Activated CD4-positive, alpha-beta T cell treated with anti-CD3 and anti-CD28 coated beads for 24 hours (primary cell): ENCODE results near the gene DMWD.

ENCODE experiments used
- DNase-seq, 2 donors: peaks; one replicate each; pipeline ENCODE4 v3.0.0-alpha.2; 2020; ENCODE audit warnings: low read depth in 2 of 2

Gene DMWD

DNA sequence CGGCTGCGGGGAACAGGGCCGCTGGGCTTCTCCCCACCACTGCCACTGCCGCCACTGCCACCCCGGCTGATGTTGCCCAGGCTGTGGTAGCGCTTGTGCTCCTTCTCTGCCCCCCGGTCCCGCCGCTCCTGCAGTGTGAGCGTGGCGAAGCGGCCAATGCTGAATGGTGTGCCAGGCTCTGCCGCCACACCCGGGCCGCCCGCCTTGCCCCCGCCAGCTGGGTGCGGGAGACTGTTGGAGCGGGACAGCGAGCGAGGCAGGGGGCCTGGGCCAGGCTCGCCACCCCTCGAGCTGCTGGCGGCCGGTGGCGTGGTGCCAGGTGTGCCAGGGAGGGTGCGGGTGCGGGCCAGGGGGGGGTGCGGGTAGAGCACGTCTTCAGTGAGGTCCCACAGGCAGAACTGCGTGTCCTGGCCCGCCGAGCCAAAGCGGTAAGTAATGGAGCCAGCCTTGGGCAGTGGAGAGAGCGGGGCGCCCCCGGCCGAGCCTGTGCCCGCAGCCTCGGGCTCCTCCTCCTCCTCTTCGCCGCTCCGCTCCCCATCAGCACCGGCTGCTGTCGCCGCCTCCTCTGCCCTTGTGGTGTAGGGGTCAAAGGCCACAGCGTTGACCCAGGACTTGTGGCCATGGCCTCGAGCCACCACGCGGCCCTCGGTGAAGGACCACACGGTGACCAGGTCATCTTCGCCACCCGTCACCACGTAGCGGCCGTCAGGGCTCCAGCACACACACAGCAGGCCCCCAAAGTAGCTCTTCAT is 6.7 kb downstream of the DMWD start:
- DNase-seq = no peak

DNA sequence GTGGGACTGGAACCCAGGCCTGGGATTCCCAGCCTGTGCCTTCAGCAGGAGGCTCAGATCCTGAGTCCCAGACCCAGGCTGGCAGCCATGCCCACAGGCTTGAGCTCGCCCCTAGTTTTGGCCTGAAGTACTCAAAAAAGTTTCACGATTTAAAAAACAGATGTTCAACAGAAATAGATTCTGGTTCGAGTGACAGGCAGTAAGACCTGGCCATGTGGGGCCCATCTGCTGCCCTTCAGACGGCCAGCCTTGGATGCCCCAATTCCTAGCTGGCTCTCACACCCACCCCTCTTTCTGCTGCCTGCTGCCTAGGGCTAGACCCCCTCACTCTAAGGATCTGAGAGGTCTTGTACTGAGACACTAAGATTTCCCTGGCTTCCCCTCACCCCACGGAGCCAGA is 7.5 kb downstream of the DMWD start:
- DNase-seq = no peak

DNA sequence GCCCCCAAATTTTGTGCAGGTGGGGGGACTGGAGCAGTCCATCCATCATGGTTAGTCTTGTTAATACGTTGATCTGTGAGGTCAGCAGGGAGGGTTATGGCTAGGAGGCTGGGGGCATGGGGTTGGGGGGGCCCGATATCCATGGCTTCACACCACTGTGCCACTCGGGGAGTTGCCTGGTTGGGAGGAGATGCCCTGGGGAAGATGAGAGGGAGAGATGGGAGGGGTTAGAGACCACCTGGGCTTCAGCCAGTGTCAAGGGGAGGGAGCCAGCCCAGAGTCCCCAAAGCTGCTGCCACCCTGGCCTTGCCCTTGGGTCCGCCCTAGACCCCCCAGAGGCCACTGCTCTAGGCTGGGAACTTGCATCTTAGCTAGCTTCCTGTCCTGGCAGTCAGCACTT is 8.5 kb downstream of the DMWD start:
- no peak for DNase-seq

DNA sequence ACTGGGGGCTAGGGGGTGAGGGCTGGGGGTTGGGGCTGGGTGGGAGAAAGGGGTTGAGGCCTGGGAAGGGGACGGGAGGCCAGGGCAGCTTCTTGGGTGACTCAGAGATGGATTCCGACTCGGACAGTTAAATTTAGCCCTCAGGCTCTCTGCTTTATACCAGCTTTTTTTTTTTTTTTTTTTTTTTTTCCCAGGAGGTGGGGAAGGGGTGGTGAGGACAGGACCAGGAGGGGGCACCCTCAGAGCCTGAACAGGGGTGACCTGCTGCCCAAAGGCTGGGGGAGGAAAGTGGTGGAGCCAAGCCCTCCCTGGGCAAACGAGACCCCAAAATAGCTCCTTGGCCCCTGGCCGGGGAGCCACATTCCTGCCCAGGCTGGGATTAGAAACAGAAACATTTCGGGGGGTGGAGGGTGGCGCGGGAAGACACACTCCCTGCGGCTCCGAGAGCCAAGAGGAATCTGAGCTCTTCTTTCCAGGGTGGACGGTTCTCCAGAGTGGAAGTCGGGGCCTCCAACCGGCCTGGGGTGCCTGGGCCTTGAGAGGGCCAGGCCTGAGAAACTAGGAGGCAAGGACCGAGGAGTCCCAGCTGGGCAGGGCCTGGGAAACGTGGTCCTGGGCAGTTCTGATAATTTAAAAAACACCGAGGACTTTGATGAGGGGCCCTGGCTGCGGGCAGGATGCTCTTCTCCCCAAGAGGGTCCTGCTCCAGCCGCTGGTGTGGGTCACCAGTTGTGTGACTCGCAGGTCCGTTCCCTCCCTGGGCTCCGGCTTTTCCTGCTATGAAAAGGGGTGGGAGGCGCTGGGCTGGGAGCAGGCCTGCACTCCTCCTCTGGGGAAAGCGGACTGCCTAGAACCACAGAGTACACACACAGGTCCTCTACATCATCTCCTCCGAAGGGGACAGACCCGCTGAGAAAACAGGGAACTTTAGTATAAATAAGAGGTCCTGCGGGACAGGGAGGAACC is 9.5 kb downstream of the DMWD start:
- DNase-seq = no peak

DNA sequence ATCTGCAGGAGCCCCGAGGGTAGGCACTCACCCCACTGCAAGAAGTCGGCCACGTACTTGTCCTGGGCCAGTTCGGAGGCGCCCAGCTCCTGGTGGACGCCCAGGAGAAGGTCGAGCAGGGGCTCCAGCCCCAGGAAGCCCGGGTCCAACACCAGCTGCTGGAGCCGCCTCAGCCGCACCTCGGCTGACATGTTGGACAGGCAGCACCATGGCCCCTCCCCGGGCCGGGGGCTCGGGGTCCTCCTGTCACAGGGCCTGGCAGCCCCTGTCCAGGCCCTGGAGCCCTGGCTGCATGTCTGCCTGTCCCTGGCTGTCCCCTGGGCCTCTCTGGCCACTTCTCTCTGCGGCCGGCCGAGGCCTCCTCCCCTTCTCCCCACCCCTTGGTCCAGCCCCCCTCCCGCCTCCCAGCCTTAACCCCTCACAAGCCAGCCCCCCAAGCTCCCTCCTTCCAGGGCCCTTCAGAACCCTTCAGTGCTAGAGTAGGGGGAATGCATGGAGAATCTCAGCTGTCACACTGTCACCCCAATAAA is 10.4 kb downstream of the DMWD start, which contains the start of gene DMPK:
Gene DMPK (minus strand): TSS at position 329 of the 530 bp plus-strand sequence. CDS start 138 bp downstream, at position 191.
- DNase-seq = no peak

DNA sequence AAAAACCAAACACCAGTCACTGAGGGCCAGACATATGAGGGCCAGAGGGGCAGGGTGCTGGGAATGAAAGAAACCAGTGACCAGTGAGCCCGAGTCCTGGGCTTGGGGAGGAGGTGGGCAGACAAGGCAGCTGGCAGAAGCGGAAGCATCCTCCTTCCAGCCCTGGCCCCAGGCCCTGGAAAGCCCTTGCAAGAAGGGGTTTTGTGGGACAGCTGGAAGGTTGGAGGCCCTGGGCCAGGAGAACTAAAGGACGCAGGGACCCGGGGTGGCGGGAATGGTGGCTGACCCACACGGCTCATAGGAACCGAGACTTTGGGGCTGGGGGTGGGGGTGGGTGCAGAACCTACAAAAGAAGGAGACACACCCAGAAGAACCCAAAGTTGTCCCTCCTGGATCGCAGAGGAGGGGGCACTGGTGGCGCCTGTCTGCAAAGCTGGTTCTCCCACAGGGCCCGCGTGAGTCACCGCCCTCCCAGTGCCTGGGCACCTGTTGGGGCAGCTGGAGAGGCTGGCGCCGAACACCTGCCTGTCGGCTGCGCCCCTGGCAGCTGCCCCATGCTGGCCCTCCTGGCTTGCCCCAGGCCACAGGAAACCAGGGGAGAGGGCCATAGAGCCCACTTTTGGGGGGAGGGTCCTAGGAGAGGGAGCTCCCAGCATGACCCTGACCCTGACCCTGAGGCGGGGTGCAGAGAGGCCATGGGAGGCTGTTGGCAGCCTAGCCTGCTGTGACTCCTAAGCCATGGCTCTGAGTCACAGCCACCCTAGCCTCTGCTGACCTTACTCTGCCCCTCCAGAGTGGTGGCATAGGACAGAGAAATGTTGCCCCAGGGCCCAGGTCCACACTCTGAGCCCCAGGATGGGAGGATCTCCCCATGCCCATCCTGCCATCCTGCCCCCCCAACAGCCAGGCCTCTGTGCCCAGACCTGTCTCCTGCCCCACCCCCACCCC is 11.2 kb downstream of the DMWD start:
- no peak for DNase-seq

DNA sequence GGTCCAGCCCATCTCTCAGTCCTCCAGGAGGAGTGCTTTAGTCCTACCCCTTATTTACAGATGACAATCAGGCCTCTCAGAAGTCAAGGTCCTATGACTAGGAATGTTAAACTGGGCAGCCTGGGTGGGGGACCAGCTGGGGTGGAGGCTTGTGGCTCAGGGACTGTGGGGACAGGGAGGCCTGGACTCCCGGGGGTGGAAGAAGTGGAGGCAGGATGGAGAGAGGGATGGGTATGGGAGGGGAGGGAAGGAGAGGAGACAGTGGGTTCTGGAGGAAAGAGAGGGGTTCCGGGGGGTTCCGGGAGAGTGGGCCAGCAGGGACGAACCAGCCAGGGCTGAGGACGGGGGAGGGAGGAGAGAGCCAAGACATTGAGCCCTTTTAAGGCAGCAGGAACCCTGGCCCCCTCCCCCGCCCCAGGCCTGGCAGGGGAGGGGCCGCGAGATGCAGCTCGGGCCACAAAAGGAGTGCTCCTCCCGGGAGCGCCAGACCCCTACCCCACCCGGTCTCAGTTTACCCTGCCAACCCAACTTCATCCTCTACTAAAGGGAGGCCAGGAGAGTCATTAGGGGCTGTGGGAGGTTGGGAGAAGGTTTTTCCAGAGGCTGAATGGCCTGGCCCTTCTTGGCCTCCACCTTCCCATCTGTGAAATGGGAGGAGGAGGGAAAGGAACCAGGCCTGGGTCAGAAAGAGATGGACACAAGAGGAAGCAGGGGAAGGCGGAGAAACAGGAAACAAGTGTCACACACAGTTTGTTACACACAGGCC is 12.0 kb downstream of the DMWD start:
- DNase-seq = no peak

DNA sequence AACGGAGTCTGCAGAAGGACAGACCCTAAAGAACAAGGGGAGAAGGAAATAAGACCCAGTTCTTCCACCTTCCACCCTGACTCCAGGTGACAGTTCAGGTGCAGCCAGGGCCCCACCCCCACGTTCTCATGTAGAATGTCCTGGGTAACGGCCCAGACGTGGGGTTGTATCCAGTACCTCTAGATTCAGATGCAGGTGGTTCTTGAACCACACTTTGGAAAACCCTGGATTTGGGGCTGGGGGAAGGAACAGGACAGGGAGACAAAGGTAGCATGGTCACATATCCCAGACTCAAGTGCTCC is 12.5 kb downstream of the DMWD start:
- DNase-seq = no peak

DNA sequence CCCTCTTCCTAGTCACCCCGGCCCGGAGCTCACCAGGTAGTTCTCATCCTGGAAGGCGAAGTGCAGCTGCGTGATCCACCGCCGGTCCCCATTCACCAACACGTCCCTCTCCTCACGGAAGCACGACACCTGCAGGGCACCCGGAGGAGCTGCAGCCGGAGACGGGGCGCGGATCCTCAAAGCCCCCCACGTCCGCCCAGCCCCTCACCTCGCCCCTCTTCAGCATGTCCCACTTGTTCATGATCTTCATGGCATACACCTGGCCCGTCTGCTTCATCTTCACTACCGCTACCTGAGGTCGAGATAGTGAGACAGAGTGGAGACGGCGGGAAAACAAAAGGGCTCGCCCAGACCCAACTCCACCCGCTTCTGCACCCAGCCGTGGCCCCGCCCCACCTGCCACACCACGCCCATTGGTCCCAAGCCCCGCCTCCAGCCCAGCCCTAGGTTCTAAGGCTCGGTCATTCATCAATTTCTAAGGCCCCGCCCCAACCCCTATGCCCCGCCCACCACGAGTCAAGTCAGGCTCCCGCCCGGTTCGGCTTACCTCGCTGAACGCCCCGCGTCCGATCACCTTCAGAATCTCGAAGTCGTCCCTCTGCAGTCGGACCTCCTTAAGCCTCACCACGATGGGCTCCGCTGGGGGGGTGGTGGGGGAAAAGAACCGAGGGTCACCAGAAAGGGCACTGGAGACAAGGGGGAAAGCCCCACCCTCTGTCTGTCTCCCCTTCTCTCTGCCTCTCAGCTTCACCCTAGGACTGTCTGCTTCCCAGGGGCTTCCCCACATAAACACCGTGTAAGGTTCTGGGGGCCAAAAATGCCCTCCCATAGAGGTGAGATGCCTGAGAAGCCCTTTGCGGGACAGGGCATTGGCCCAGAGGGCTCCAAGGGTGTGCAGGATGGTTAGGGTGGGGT is 13.2 kb downstream of the DMWD start:
- peak; percentile 86 to 97 for DNase-seq

DNA sequence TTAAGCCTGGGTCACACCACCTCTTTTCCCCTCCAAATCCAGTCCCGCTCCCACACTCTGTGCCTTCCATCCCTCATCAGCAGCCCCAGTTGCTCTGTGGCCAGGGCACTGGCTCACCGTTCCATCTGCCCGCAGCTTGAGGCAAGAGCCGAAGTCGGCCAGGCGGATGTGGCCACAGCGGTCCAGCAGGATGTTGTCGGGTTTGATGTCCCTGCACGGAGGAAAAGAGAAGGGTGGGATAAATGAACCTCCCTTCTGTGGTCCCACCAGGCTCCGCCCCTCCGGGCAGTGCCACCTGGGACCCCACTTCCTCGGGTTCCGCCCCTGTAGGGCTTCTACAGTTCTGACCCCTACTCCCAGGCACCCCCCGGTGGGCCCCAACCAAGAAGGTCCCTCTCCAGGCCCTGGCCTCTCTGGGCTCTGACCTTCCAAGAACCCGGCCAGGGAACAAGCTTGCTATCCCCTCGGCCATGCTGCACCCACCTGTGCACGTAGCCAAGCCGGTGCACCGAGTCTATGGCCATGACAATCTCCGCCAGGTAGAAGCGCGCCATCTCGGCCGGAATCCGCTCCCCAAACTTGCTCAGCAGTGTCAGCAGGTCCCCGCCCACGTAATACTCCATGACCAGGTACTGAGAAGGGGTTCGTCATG is 14.5 kb downstream of the DMWD start:
- no peak for DNase-seq

DNA sequence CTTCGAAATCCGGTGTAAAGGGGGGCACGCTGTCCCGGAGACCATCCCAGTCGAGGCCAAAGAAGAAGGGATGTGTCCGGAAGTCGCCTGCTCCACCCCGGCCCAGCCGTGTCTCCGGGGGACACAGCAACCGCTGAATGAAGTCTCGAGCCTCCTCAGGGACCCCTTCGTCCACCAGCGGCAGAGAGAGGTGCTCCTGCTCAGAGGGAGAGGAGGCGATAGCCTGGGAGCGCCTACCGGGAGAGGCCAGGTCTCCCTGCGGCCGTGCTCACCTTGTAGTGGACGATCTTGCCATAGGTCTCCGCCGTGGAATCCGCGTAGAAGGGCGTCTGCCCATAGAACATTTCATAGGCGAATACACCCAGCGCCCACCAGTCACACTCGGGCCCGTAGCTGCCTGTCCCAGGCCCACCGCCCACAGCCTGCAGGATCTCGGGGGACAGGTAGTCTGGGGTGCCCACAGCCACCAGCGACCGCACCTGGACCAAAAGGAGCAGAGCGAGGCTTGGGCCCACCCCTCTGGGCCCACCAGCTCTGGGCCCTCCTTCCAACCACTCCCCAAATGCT is 15.2 kb downstream of the DMWD start:
- DNase-seq = no peak

DNA sequence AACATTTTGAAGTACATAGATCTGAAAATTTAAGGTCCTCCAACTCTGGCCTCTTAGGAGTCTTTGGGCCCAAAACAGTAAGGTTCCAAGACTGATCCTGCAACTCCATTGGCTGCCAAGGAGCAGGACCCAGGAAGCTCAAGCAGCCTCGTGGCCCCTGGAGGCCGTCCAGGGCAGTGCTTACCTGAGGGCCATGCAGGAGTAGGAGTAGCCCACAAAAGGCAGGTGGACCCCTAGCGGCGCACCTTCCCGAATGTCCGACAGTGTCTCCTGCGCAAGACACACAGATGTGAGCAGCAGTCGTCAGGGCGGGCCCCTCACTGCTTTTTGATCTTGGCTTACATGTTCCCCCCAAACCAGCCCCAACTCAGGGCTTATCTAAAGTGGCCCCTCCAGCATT is 17.9 kb downstream of the DMWD start:
- DNase-seq = no peak

DNA sequence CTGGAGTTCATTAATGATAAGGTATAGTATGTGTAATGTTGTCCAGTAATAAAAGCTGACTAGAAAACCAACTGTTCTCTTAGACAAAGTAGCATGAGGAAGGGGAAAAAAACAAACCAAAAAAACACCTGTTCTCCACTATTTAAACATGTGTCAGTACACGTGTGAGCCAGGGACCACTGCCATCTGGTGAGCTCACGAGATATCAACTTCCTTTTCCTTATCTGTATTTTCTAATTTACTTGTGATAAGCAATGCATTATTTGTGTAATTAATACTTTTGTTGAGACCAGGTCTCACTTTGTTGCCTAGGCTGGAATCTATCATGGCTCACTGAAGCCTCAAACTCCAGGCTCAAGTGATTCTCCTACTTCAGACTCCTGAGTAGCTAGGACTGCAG is 19.3 kb downstream of the DMWD start:
- DNase-seq = no peak

DNA sequence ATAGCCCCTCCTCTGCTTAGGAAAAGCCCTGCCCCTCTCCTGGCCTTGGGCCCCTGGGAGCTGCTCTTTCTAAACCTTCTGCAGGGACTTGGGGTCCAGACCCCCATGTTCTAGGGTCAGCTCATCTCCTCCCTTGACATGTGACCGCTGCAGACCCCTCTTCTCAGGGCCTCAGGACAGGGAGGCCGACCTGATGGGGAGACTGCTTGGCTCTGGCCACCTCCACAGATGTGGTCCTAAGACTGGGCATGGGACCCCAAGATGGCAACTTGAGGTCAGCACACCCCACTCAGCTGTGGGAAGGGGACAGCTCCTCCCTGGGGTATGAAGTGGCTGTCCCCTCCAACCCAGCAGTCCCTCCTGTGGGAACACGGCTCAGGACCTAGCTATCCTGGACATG is 19.7 kb downstream of the DMWD start:
- DNase-seq = no peak

DNA sequence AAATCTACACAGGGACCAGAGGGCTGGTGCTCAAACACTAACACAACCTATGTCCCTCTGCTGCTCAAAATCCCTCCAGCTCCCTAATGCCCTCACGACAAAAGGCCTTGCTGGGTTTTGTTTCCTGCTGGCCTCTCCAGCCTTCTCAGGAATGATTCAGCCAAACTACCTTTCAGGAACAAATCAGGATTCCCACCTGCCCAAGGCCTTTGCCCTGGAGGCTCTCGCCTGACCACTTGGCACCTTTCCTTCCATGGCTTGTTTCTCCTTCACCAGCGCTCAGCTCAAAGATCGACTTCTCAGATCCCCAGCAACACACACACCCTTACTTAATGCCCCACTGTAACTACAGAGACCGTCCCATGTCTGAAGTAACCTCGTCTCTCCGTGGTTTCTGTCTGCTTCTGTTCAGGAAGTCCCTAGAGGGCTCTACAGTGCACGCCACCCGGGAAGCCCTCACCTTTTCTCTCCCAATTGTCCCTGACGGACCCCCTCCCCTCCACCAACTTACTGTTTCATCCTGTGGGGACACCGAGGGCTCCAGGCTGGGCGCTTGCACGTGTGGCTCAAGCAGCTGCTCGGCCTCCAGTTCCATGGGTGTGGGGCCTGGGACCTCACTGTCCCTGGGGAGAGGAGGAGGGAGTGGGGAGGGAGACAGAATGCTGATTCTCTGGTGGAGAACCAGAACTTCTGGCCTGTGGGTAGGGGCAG is 20.4 kb downstream of the DMWD start:
- no peak for DNase-seq

DNA sequence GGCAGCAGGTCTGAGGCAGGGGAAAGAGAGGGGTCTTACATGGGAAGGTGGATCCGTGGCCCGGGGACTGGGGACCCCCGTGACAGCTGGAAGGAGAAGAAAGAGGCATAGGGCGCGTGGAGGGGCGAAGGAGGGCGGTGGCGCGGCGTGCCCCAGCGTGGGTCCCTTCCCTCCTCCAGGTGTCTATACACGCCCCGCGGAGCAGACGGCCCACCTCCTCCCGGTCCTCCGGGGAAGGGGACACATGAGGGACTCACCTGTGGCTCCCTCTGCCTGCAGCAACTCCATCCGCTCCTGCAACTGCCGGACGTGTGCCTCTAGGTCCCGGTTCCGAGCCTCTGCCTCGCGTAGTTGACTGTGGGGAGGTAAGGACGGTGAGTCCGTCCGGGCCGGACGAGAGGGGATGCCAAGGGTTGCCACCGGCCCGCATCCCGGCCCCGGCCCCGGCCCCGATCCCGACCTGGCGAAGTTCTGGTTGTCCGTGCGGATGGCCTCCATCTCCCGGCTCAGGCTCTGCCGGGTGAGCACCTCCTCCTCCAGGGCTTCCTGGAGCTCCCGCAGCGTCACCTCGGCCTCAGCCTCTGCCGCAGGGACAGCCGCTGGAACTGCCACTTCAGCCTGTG is 21.2 kb downstream of the DMWD start:
- DNase-seq = no peak

DNA sequence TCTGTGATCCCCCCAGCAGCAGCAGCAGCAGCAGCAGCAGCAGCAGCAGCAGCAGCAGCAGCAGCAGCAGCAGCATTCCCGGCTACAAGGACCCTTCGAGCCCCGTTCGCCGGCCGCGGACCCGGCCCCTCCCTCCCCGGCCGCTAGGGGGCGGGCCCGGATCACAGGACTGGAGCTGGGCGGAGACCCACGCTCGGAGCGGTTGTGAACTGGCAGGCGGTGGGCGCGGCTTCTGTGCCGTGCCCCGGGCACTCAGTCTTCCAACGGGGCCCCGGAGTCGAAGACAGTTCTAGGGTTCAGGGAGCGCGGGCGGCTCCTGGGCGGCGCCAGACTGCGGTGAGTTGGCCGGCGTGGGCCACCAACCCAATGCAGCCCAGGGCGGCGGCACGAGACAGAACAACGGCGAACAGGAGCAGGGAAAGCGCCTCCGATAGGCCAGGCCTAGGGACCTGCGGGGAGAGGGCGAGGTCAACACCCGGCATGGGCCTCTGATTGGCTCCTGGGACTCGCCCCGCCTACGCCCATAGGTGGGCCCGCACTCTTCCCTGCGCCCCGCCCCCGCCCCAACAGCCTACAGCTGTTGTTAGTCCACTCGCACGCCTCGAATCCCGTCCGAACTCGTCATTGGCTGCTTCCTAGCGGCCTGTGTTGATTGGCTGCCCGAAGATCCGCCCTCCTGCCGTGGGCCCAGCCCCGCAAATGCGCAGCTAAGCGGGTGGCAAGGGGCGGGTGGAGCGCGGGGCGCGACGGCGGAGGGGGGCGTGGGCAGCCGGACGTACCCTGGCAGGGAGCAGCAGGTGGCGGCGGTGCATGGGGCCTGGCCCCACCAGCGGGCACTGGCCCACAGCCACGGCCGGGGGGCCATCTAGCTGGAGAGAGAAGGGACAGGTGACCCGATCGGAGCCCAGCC is 22.2 kb downstream of the DMWD start:
- DNase-seq = peak; percentile 81 to 82
